Large intestine (tissue), 12 donors: ENCODE data around the gene PCDHGA1. TPM values are rescaled to one million over a fixed set of nuclear protein-coding genes. Genes with fewer than 3 reads are reported as not detected.
"Not testable (repeated sequence)": the region's sequence is repeated elsewhere in the genome, so short reads cannot be mapped to it uniquely, and the experiment has no call there.

Source experiments
- DNase-seq, 2 donors: peaks; one replicate each; pipeline versions ENCODE4 v3.0.0 to v3.0.0-alpha.2; 2013
- H3K27ac ChIP-seq: one replicate; pipeline ENCODE4 v1.5.1; 2013; ENCODE audit warnings: low read length
- H3K27me3 ChIP-seq: 2 replicates; pipeline ENCODE4 v1.6.1; 2013; ENCODE audit warnings: low read length; ENCODE audit not compliant: control insufficient read depth, insufficient read depth
- H3K36me3 ChIP-seq: 2 replicates; pipeline ENCODE4 v1.6.1; 2013; ENCODE audit warnings: low read length; ENCODE audit not compliant: control insufficient read depth, insufficient read depth
- H3K4me1 ChIP-seq: one replicate; pipeline ENCODE4 v1.6.1; 2013; ENCODE audit warnings: low read length; ENCODE audit not compliant: control insufficient read depth, insufficient read depth
- H3K4me3 ChIP-seq: one replicate; pipeline ENCODE4 v1.5.1; 2013; ENCODE audit warnings: low read length
- H3K9me3 ChIP-seq: one replicate; pipeline ENCODE4 v1.6.1; 2013; ENCODE audit warnings: mild to moderate bottlenecking, low read depth, low read length, moderate library complexity; ENCODE audit not compliant: control insufficient read depth
- whole genome bisulfite sequencing: methylation state at CpG from one replicate; pipeline ENCODE4 v1.1.5; 2013; ENCODE audit warnings: low lambda C conversion rate; ENCODE audit not compliant: insufficient coverage; 5-methylcytosine and 5-hydroxymethylcytosine counted together
- long read RNA-seq, 11 donors: transcript quantifications; one replicate each; lab custom pipeline, GENCODE V29; 2026
- polyA plus RNA-seq: library from polyadenylated mRNA; unstranded; fragments of 120-200 nt; gene quantifications from one replicate; pipeline ENCODE4 v1.2.1, GENCODE V29; 2013

Gene PCDHGA1
- 0.30 TPM for polyA plus RNA-seq
- long read RNA-seq, donor 1, result 0 reads
- long read RNA-seq, donor 2, result 0 reads
- long read RNA-seq, donor 3, result 0 reads
- long read RNA-seq, donor 4, result 0 reads
- long read RNA-seq, donor 5, result 0 reads
- long read RNA-seq, donor 6, full-length matches to known transcripts, result 1 of 1 reads
- long read RNA-seq, donor 6, partial matches to known transcripts, result 0 of 1 reads
- long read RNA-seq, donor 6, other reads (novel, unspliced or antisense), result 0 of 1 reads
- long read RNA-seq, donor 7, full-length matches to known transcripts, result 1 of 1 reads
- long read RNA-seq, donor 7, partial matches to known transcripts, result 0 of 1 reads
- long read RNA-seq, donor 7, other reads (novel, unspliced or antisense), result 0 of 1 reads
- long read RNA-seq, donor 8, result 0 reads
- long read RNA-seq, donor 9, result 0 reads
- long read RNA-seq, donor 10, full-length matches to known transcripts, result 1 of 1 reads
- long read RNA-seq, donor 10, partial matches to known transcripts, result 0 of 1 reads
- long read RNA-seq, donor 10, other reads (novel, unspliced or antisense), result 0 of 1 reads
- long read RNA-seq, donor 11, full-length matches to known transcripts, result 1 of 1 reads
- long read RNA-seq, donor 11, partial matches to known transcripts, result 0 of 1 reads
- long read RNA-seq, donor 11, other reads (novel, unspliced or antisense), result 0 of 1 reads

- H3K4me3 ChIP-seq, result no peak within 1 kb of the TSS
- H3K9me3 ChIP-seq, result peaks cover 23% of the 10 kb centered on the region
- no peaks in the 10 kb centered on the region for H3K4me1 ChIP-seq
- no peaks in the 10 kb centered on the region for H3K36me3 ChIP-seq
- no peak for DNase-seq
- H3K27me3 ChIP-seq, result peaks cover 23% of the 10 kb centered on the region
- H3K27ac ChIP-seq, result no peak within 1 kb of the TSS
- 16% methylated on average over 3 of the region's 21 CpGs for WGBS
Observed at GRCh38 chr5:141330299-141331080, at the start of gene PCDHGA1. PCDHGA1 (plus strand) TSS chr5:141330514.

DNA sequence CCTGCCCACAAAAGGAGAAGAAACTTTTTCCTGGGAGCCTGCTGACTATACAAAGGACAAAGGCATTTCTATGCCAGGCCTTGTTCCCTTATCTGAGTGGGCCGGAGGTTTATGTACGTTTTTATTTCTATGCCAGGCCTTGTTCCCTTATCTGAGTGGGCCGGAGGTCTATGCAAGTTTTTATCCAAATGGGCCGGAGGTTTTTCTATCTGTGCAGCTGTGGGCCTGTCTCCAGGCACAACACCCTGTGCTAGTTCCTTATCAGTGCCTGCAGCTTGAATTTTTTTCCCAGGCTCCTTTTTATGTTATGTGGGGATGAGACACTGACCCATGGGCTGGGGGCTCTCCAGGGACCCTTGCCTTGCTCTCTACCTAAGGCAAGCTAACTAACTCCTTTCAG is 31.9 kb upstream of the PCDHGA1 start:
- no peaks in the 10 kb centered on the region for H3K27me3 ChIP-seq
- WGBS, result no CpG with 5 or more reads among the region's 4 CpGs
- peaks cover 44% of the 10 kb centered on the region for H3K9me3 ChIP-seq
- no peak overlapping the region for H3K4me3 ChIP-seq
- DNase-seq, result no peak
- H3K36me3 ChIP-seq, result no peaks in the 10 kb centered on the region
- no peaks in the 10 kb centered on the region for H3K4me1 ChIP-seq
- no peak overlapping the region for H3K27ac ChIP-seq

GRCh38 chr5:141303756-141304155 is 26.6 kb upstream of the PCDHGA1 start, which contains the start of gene SLC25A2:
SLC25A2 (minus strand) TSS chr5:141304049; CDS start chr5:141303865, 184 bp downstream.
- no peaks in the 10 kb centered on the region for H3K36me3 ChIP-seq
- H3K27ac ChIP-seq, result no peak within 1 kb of the TSS
- no peaks in the 10 kb centered on the region for H3K4me1 ChIP-seq
- WGBS, result no CpG with 5 or more reads among the region's 36 CpGs
- peaks cover 48% of the 10 kb centered on the region for H3K9me3 ChIP-seq
- no peak within 1 kb of the TSS for H3K4me3 ChIP-seq
- no peak for DNase-seq
- no peaks in the 10 kb centered on the region for H3K27me3 ChIP-seq

- WGBS, result 100% methylated on average over 1 of the region's 1 CpG
- Histone ChIP-seq H3K27me3 (no peaks in the 10 kb centered on the region), H3K27ac (no peak overlapping the region), H3K4me1 (no peaks in the 10 kb centered on the region), H3K4me3 (no peak overlapping the region), H3K36me3 (no peaks in the 10 kb centered on the region), H3K9me3 (peaks cover 52% of the 10 kb centered on the region)
- no peak for DNase-seq
Observed at GRCh38 chr5:141306630-141307029, 23.7 kb upstream of the PCDHGA1 start.

DNA sequence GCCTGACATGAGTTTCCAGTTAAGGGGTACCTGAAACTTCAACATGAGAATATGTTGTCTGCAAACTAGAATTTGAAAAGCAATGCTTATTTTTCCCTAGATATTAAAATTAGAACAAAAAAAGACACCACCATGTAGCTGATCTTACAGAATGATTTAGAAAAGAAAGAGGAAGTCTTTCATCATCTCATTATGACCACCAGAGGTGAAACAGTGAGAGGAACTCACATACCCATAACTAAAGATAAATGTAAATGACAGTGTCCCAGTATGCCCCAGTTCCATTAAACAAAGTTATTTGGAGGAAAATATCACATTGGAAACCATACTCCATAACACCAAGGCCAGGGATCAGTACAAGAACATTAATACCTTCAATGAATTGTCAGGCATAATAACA is 16.6 kb upstream of the PCDHGA1 start:
- no peak for DNase-seq
- Histone ChIP-seq H3K36me3 (no peaks in the 10 kb centered on the region), H3K27ac (no peak overlapping the region), H3K27me3 (no peaks in the 10 kb centered on the region), H3K4me1 (no peaks in the 10 kb centered on the region), H3K9me3 (peaks cover 53% of the 10 kb centered on the region), H3K4me3 (no peak overlapping the region)

DNA sequence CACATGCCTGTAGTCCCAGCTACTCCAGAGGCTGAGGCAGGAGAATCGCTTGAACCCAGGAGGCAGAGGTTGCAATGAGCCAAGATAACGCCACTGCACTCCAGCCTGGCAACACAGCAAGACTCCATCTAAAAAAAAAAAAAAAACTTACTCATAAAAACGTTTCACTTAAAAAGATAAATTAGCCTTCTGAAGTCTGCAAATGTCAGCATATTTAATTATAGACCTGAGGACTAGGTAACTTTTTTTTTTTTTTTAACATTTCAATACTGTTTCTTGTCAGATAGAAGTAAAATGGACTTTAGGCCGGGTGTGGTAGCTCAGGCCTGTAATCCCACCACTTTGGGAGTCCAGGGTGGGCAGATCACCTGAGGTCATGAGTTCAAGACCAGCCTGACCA is 13.4 kb upstream of the PCDHGA1 start:
- H3K9me3 ChIP-seq, result peaks cover 67% of the 10 kb centered on the region
- not testable (repeated sequence) for H3K36me3 ChIP-seq, H3K4me3 ChIP-seq, H3K27me3 ChIP-seq, H3K27ac ChIP-seq, H3K4me1 ChIP-seq, DNase-seq
- no CpG with 5 or more reads among the region's 4 CpGs for WGBS

GRCh38 chr5:141319202-141319601 is 11.1 kb upstream of the PCDHGA1 start:
- no peak overlapping the region for H3K4me3 ChIP-seq
- 89% methylated on average over 3 of the region's 6 CpGs for WGBS
- H3K4me1 ChIP-seq, result peaks cover 3% of the 10 kb centered on the region
- peaks cover 8% of the 10 kb centered on the region for H3K36me3 ChIP-seq
- no peak overlapping the region for H3K27ac ChIP-seq
- H3K9me3 ChIP-seq, result peaks cover 56% of the 10 kb centered on the region
- no peaks in the 10 kb centered on the region for H3K27me3 ChIP-seq
- DNase-seq, result no peak

- Histone ChIP-seq H3K4me1 (peaks cover 3% of the 10 kb centered on the region), H3K27me3 (no peaks in the 10 kb centered on the region), H3K27ac (no peak overlapping the region), H3K36me3 (peaks cover 8% of the 10 kb centered on the region), H3K9me3 (peaks cover 56% of the 10 kb centered on the region), H3K4me3 (peak overlapping the region; percentile 89)
- WGBS, result 29% methylated on average over 1 of the region's 5 CpGs
- no peak for DNase-seq
Observed at GRCh38 chr5:141319699-141320098, 10.6 kb upstream of the PCDHGA1 start.

DNA sequence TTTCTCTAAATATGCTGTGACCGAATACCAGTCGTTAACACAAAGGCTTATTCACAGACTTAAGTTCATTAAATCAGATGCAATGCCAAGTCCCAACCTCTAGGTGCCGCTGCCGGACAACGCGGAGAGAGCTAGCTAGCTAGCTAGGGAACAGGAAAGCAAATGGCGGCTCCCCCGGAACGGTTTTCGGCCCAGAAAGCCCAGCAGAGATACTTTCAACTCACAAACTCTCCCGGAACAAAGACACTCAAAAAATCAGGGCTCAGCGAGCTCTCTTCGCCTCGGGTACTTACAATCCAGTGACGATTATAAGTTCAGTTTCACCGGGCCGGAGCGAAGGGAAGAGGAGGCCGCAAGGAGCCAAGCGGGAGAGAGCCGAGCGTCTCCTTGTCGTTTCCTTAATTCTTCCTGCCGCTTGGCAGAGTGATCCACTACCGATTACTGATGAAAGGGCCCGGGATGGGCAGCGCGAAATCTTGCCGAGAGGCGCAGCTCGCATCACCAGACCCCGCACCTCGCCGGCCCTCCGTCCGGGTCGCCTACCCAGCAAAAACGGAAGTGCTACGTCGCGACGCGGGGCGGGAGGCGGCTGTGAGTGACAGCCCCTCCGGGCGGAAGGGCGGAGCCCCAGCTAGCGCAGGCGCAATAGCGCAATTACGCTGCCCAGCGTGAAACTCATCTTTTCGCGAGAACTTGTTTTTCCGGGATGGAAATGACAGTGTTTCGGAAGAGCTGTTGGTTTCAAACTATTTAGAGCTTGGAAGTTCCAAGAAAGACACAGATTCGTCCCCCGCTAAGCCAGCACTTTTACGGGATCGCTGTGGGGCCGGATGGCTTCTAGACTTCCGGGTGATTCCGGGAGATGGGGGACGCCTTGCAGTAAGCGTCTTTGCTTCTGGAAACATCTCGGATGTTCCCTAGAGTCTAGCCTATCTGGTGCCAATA is 9.8 kb upstream of the PCDHGA1 start, which contains the start of gene TAF7:
Gene TAF7 (minus strand): TSS at position 560 of the 945 bp plus-strand sequence. CDS start 740 bp downstream, outside the sequence.
- peak; percentile 93 to 94 for DNase-seq
- WGBS, result no CpG with 5 or more reads among the region's 67 CpGs
- peaks cover 8% of the 10 kb centered on the region for H3K36me3 ChIP-seq
- peaks cover 3% of the 10 kb centered on the region for H3K4me1 ChIP-seq
- H3K9me3 ChIP-seq, result peaks cover 59% of the 10 kb centered on the region
- peak within 1 kb of the TSS; percentile 89 for H3K4me3 ChIP-seq
- H3K27me3 ChIP-seq, result no peaks in the 10 kb centered on the region
- H3K27ac ChIP-seq, result peak within 1 kb of the TSS; percentile 96
